Measurements from ENCODE around the gene SLC25A26. TPM values are rescaled to one million over a fixed set of nuclear protein-coding genes. Genes with fewer than 3 reads are reported as not detected.
A peak's percentile ranks its signal among the peaks of the same experiment; 100 is the strongest.

Gene SLC25A26
- total RNA-seq, 4 donors from 2014 or later, result 22.0 to 33.9 (median 27.0) TPM

DNA sequence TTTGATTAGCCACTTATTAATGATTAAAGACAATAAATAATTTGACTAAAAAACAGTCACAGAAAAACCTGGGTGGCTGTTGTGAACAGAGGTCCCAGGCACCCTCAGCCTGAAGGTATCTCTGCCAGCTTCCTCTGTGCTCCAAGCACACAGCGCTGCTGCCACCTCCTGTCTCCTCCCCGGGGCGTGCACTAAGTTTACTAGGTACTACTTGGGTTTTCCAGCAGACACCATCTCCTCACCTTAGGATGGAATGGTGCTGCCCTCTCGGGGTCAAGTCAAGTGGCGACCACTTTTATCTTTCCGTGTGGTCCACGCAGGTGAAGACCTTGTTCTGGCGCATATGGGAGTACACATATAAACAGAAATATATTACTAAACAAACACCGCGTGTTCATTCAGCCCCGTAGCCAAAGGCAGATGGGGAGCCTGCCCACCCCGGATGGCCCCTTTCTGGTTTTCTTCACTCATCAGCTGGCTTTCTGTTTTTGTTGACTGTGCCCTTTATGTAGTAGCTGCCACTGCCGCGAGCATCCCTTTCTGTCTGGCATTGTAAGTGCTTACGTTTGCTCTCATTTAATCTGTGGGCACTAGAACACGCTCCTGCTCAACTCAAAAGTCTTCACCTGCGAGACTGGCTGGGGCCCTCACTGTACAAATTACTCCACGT, 152.0 kb downstream of the SLC25A26 start:
- H3K27ac ChIP-seq, result no peak overlapping the region
- H3K4me3 ChIP-seq, result no peak overlapping the region
- TF ChIP-seq, protein P1, sequence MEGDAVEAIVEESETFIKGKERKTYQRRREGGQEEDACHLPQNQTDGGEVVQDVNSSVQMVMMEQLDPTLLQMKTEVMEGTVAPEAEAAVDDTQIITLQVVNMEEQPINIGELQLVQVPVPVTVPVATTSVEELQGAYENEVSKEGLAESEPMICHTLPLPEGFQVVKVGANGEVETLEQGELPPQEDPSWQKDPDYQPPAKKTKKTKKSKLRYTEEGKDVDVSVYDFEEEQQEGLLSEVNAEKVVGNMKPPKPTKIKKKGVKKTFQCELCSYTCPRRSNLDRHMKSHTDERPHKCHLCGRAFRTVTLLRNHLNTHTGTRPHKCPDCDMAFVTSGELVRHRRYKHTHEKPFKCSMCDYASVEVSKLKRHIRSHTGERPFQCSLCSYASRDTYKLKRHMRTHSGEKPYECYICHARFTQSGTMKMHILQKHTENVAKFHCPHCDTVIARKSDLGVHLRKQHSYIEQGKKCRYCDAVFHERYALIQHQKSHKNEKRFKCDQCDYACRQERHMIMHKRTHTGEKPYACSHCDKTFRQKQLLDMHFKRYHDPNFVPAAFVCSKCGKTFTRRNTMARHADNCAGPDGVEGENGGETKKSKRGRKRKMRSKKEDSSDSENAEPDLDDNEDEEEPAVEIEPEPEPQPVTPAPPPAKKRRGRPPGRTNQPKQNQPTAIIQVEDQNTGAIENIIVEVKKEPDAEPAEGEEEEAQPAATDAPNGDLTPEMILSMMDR (IDR thresholded peaks at IDR 0.05), result peak in 1 of 4 experiments; percentile 37
- TF ChIP-seq POLR2AphosphoS5 (IDR thresholded peaks at IDR 0.05), result no peak
- H3K9me3 ChIP-seq, result no peaks in the 10 kb centered on the region
- peaks cover 0 to 69% of the 10 kb centered on the region in 2 donors for H3K36me3 ChIP-seq
- H3K27me3 ChIP-seq, result no peaks in the 10 kb centered on the region
- 62 to 65% methylated on average over 8 to 17 of the region's 18 CpGs for WGBS, 2 donors (ENCODE audit: low coverage in 1 of 2)
- H3K4me1 ChIP-seq, result peaks cover 0 to 15% (median 5%) of the 10 kb centered on the region in 3 donors
- ATAC-seq, result no peak

DNA sequence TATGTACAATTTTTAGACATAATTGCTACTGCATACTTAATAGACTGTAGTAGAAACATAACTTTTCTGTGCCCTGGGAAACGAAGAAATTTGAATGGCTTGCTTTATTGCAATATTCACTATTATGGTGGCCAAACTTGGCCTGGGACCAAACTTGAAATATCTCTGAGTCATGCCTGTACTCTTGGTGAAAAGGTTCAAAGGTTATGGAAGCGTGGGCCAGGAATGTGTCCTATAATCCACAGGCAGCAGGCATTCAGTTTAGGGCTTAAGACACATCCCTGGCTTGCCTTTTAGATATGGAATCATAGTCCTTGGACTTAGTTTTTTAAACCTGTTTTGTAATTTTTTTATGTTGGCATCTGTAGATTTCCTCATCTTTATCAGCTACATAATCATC, 155.8 kb downstream of the SLC25A26 start:
- TF ChIP-seq, protein P1 (IDR thresholded peaks at IDR 0.05), result no peak
- no peak for TF ChIP-seq EP300 (IDR thresholded peaks at IDR 0.05)
- TF ChIP-seq POLR2AphosphoS5 (IDR thresholded peaks at IDR 0.05), result peak; percentile 90
- no peak for TF ChIP-seq POLR2A (IDR thresholded peaks at IDR 0.05)
- Histone ChIP-seq H3K27ac (peak overlapping the region in 2 of 4 donors; percentile 14 to 21), H3K4me3 (no peak overlapping the region), H3K36me3 (peaks cover 0 to 82% of the 10 kb centered on the region in 2 donors), H3K27me3 (no peaks in the 10 kb centered on the region), H3K9me3 (no peaks in the 10 kb centered on the region), H3K4me1 (peaks cover 0 to 19% (median 5%) of the 10 kb centered on the region in 3 donors)
- ATAC-seq, result peak; percentile 77
- 56% methylated on average over 2 of the region's 2 CpGs for WGBS, 2 donors (ENCODE audit: low coverage in 1 of 2)

DNA sequence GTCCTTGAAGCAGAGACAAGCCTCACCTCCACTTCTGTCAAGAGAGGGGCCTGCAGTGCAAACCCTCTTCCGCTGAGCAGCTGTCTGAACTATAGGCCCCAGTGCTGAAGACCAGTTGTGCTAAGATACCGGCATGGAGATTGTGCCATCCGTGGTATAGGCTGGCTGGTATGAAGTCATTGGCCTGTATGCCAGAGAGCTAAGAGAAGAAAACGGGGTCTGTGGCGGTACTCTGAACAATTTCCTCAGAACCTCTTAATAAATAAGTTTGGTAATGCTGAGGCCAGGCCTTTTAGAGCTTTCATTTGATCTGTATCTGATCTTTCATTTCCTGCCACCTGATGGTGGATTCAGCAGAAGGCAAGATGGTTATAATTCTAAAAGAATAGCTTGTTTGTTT, 157.0 kb downstream of the SLC25A26 start:
- Histone ChIP-seq H3K27ac (peak overlapping the region in 1 of 4 donors; percentile 7), H3K9me3 (no peaks in the 10 kb centered on the region), H3K4me3 (no peak overlapping the region), H3K27me3 (no peaks in the 10 kb centered on the region), H3K4me1 (peaks cover 0 to 28% (median 5%) of the 10 kb centered on the region in 3 donors), H3K36me3 (peaks cover 0 to 93% of the 10 kb centered on the region in 2 donors)
- TF ChIP-seq POLR2A (IDR thresholded peaks at IDR 0.05) (no peak), POLR2AphosphoS5 (IDR thresholded peaks at IDR 0.05) (no peak), EP300 (IDR thresholded peaks at IDR 0.05) (no peak)
- TF ChIP-seq, protein P1 (IDR thresholded peaks at IDR 0.05), result no peak
- WGBS, 2 donors (ENCODE audit: low coverage in 1 of 2), result 75 to 87% methylated on average over 2 to 4 of the region's 5 CpGs
- no peak for ATAC-seq

DNA sequence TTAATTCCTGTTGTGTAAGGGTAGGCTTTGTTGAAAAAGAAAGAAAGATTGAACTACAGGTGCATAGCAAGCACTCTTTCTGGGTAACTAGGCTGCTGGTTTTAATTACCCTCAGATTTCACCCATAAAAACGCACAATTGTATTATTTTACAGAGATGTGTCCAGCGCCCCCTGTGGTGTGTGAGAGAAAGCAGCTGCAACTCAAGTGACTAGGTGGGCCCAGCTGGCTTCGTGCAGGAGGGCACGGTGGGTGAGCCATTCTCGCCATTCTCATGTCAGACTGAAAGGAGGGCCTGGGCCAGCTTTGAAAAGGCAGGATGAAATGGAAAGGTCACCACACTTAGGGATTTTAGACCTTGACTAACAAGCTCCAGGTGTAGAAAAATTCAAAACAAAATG, 157.5 kb downstream of the SLC25A26 start:
- H3K9me3 ChIP-seq, result no peaks in the 10 kb centered on the region
- 71 to 96% methylated on average over 3 to 5 of the region's 5 CpGs for WGBS, 2 donors (ENCODE audit: low coverage in 1 of 2)
- ATAC-seq, result no peak
- H3K4me3 ChIP-seq, result no peak overlapping the region
- H3K36me3 ChIP-seq, result peaks cover 0 to 93% of the 10 kb centered on the region in 2 donors
- TF ChIP-seq POLR2AphosphoS5 (IDR thresholded peaks at IDR 0.05) (no peak), POLR2A (IDR thresholded peaks at IDR 0.05) (no peak), EP300 (IDR thresholded peaks at IDR 0.05) (no peak)
- TF ChIP-seq, protein P1 (IDR thresholded peaks at IDR 0.05), result peak in 3 of 4 experiments; percentile 36 to 43 (median 38)
- H3K27ac ChIP-seq, result no peak overlapping the region
- H3K27me3 ChIP-seq, result no peaks in the 10 kb centered on the region
- H3K4me1 ChIP-seq, result peaks cover 0 to 28% (median 5%) of the 10 kb centered on the region in 3 donors

DNA sequence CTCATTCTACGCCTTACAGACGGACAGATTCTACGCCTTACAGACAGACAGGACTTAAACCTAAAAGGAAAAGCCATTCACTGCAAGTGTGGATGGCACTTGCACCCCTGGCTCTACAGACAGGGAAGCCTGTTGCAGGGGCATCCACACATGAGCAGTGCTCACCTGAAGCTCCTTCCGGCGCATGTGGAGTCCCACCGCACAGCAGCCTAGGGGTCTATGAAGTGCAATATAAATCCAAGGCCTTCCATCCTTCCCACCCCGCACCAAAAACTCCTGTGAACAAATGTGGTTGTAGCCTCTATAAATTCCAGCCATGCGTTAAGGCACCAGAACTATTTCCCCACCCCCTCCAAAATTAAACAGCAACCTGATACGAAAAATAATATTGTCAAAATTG, 158.8 kb downstream of the SLC25A26 start:
- TF ChIP-seq, protein P1 (IDR thresholded peaks at IDR 0.05), result no peak
- 84 to 89% methylated on average over 8 to 9 of the region's 9 CpGs for WGBS, 2 donors (ENCODE audit: low coverage in 1 of 2)

More for the DNA sequence above, 158.8 kb downstream of the SLC25A26 start:
- Histone ChIP-seq H3K9me3 (no peaks in the 10 kb centered on the region), H3K4me3 (no peak overlapping the region), H3K27ac (no peak overlapping the region), H3K36me3 (peaks cover 0 to 96% of the 10 kb centered on the region in 2 donors), H3K4me1 (peaks cover 0 to 28% (median 5%) of the 10 kb centered on the region in 3 donors), H3K27me3 (no peaks in the 10 kb centered on the region)
- ATAC-seq, result no peak

All from gastroesophageal sphincter (tissue), 4 donors.